ENCODE results near the gene SEC14L5. TPM values are rescaled to one million over a fixed set of nuclear protein-coding genes. Genes with fewer than 3 reads are reported as not detected.

The SEC14L5 gene
- total and polyA plus RNA-seq, 8 donors: 0.17 to 0.76 (median 0.39) TPM

DNA sequence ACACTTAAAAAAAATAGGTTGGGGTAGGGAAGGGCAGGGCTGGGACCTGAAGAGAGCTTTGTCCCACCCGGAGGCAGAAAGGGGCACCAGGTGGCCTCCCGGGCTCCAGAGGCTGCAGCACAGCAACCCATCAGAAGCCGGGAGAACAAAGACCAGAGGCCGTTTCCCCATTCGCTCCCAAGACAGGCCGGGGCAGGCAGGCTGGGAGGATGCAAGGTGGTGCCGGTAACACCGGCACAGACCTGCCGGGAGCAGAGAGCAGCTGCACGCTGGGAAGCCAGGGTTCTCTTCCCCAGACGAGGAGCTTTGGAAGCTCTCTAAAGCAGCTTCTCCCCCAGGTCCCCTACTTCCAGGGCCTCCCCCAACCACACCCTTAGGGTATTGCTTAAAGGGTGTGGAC lies 26.7 kb upstream of the SEC14L5 start:
- TF ChIP-seq, protein P1, sequence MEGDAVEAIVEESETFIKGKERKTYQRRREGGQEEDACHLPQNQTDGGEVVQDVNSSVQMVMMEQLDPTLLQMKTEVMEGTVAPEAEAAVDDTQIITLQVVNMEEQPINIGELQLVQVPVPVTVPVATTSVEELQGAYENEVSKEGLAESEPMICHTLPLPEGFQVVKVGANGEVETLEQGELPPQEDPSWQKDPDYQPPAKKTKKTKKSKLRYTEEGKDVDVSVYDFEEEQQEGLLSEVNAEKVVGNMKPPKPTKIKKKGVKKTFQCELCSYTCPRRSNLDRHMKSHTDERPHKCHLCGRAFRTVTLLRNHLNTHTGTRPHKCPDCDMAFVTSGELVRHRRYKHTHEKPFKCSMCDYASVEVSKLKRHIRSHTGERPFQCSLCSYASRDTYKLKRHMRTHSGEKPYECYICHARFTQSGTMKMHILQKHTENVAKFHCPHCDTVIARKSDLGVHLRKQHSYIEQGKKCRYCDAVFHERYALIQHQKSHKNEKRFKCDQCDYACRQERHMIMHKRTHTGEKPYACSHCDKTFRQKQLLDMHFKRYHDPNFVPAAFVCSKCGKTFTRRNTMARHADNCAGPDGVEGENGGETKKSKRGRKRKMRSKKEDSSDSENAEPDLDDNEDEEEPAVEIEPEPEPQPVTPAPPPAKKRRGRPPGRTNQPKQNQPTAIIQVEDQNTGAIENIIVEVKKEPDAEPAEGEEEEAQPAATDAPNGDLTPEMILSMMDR (IDR thresholded peaks at IDR 0.05): no peak
- intact Hi-C loops (cut with DNase I): no loop called here
- H3K4me3 ChIP-seq: no peak overlapping the region
- H3K27ac ChIP-seq: no peak overlapping the region
- peaks cover 0 to 24% of the 10 kb centered on the region in 2 donors for H3K4me1 ChIP-seq
- ATAC-seq (no peak), DNase-seq (peak in 1 of 4 donors; percentile 48)
- peaks cover 7 to 26% of the 10 kb centered on the region in 2 donors for H3K27me3 ChIP-seq
- peaks cover 0 to 14% of the 10 kb centered on the region in 2 donors for H3K9me3 ChIP-seq
- H3K36me3 ChIP-seq: no peaks in the 10 kb centered on the region

DNA sequence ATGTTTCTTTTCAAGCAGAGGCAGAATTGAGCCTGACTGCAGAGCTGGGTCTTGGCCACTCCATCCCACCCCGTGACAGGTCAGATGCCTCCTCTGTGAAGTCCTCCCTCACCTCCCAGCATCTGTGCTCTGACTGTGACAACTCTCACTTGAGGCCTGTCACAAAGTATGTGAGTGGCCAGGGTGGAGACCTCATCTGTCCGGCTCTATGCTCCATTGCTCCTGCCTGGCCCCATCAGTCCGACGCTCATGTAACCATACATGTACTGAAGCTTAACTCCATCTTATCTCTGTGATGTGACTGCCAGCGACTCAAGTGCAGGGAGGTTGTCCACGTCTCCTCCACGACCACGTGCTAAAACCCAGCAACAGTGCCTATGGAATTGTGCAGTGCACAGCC lies 24.7 kb upstream of the SEC14L5 start:
- TF ChIP-seq, protein P1 (IDR thresholded peaks at IDR 0.05): no peak
- ATAC-seq: no peak
- H3K27me3 ChIP-seq: peaks cover 16 to 47% of the 10 kb centered on the region in 2 donors
- H3K4me3 ChIP-seq: no peak overlapping the region
- H3K4me1 ChIP-seq: peaks cover 0 to 36% of the 10 kb centered on the region in 2 donors
- no peak overlapping the region for H3K27ac ChIP-seq
- no peaks in the 10 kb centered on the region for H3K36me3 ChIP-seq
- intact Hi-C loops (cut with DNase I): no loop called here
- no peak for DNase-seq
- no peaks in the 10 kb centered on the region for H3K9me3 ChIP-seq

DNA sequence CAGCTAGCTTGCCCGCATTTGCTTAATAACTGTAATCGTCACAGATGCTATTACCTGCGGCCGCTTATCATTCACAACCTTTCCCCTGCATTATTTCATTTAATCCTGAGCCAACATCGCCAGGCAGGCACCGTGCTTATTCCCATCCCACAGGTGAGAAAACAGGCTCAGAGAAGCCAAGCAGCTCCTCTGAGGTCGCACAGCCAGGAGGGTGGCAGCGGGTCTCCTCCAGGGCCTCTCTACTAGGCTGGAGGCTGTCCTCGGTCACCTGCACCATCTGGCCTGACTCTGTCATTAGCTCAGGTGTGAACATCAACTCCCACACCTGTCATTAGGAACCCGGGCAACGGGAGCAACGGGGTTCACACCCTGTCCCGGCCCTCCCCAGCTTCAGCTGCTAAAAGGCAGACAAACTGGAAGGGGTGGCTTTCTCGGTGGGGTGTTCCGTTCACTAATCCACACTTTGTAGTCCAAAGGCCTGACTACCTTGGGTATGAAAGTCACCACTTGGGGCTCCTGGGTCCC lies 24.2 kb upstream of the SEC14L5 start:
- DNase-seq: no peak
- Histone ChIP-seq H3K27me3 (peaks cover 16 to 52% of the 10 kb centered on the region in 2 donors), H3K9me3 (no peaks in the 10 kb centered on the region), H3K4me3 (no peak overlapping the region), H3K27ac (no peak overlapping the region), H3K4me1 (peaks cover 0 to 36% of the 10 kb centered on the region in 2 donors), H3K36me3 (no peaks in the 10 kb centered on the region)
- intact Hi-C loops (cut with DNase I): no loop called here
- TF ChIP-seq, protein P1 (IDR thresholded peaks at IDR 0.05): no peak
- ATAC-seq: no peak

DNA sequence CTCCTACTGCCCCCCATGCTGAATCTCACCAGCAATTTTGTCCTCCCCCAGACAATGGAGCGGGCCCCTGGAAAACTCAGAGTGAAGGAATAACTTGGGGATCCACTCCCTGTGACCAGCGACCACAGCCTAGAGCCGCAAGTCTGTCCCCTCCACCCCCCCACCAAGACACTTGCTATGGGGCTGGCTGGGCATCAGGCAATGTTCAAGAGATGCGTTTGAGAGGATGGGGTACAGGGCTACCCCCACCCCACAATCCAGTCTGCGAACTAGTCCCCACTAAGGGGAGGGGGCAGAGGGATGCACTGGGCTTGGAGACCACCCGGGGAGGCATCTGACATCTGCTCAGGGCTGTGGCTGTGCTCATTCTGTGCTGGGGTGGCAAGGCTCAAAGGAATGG lies 23.5 kb upstream of the SEC14L5 start:
- Histone ChIP-seq H3K4me1 (peaks cover 0 to 36% of the 10 kb centered on the region in 2 donors), H3K27me3 (peaks cover 16 to 58% of the 10 kb centered on the region in 2 donors), H3K4me3 (no peak overlapping the region), H3K36me3 (no peaks in the 10 kb centered on the region), H3K27ac (no peak overlapping the region), H3K9me3 (no peaks in the 10 kb centered on the region)
- DNase-seq (peak in 1 of 4 donors; percentile 16), ATAC-seq (no peak)
- intact Hi-C loops (cut with DNase I): no loop called here
- TF ChIP-seq, protein P1 (IDR thresholded peaks at IDR 0.05): no peak

DNA sequence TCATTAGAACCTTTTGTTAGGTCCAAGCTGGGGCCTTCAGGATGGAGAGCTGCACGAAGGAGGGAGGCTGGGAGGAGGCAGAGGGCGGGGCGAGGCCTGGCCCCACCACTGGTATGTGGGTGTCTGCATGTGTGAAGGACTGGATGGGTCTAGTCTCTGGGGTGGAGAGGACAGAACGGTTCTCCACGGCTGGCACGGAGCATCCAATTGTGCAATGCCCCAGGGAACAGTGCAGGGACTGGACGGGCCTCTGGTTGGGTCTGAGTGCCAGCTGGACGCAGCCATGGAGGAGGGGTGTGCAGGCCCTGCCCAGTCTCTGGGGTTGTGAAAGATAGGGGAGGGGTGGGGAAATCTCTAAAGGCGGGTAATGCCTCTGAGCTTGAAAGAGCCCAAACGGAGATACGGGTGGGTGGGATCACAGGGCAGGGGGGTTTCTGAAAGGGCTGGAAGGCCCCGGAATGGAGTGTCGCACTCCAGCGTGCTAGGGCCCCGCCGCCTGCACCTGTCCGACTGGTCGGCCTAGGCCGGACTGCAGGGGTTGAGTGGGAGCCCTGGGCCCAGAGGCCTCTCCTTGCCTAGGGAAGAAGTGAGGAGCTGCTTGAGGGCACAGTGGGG lies 22.8 kb upstream of the SEC14L5 start:
- TF ChIP-seq, protein P1 (IDR thresholded peaks at IDR 0.05): no peak
- intact Hi-C loops (cut with DNase I): no loop called here
- ATAC-seq (peak; percentile 74), DNase-seq (peak in 3 of 4 donors; percentile 77 to 90 (median 83))
- Histone ChIP-seq H3K27me3 (peaks cover 16 to 63% of the 10 kb centered on the region in 2 donors), H3K4me1 (peaks cover 0 to 36% of the 10 kb centered on the region in 2 donors), H3K36me3 (no peaks in the 10 kb centered on the region), H3K27ac (peak overlapping the region; percentile 48 to 53), H3K4me3 (peak overlapping the region; percentile 48 to 57), H3K9me3 (no peaks in the 10 kb centered on the region)
